NCI-H526 (cell line): Measurements from ENCODE around the gene ARHGEF16.

ENCODE experiments used
- DNase-seq, 2 experiments: peaks; one replicate each; lab custom pipeline; 2025; lab: John Stamatoyannopoulos, UW

ARHGEF16 gene

DNA sequence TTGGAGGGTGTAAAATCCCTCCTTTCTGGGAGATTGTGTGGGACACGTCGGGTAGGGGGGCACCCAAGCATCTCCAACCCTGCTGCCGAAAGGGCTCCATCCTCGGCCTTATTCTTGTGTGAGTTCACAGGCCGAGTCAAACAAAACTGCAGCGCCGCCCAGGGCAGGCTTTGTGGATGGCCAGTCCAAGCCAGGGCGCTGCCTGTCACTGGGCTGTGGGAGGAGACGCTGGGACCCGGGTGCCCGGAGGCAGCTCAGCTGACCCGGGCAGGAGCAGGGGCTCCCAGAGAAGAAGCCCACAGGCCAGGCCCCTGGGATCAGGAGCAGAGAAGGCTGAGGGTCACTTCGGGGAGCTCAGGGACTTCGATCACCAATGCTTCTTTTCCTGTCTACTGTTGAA lies 31.8 kb upstream of the ARHGEF16 start:
- DNase-seq: no peak

DNA sequence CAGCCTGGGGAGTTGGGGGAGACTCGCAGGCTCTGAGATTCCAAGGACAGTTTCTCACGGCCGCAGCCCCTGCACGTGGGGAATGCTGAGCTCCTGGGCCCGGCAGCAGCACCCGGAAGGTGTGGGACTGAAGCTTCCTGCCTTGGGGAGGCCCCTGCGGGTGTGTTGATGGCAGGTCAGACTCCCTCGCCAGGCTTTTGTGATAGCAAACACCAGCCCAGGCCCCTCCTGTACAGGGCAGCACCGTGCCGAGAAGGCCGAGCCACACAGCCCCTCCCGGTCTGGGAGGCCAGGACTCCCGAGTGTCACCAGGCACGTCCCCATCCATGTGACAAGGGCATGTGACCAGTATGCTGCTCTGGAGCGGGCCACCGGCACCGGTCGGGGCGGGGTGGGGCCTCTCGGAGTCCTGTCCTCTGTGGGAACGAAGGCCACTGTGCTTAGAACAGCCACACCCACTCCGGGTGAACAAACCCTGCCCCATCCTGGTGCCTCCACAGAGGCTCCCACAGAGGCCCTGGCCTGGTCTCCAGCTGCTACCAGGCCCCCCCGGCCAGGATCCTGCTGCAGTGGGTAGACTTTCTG lies 31.1 kb upstream of the ARHGEF16 start:
- no peak for DNase-seq

DNA sequence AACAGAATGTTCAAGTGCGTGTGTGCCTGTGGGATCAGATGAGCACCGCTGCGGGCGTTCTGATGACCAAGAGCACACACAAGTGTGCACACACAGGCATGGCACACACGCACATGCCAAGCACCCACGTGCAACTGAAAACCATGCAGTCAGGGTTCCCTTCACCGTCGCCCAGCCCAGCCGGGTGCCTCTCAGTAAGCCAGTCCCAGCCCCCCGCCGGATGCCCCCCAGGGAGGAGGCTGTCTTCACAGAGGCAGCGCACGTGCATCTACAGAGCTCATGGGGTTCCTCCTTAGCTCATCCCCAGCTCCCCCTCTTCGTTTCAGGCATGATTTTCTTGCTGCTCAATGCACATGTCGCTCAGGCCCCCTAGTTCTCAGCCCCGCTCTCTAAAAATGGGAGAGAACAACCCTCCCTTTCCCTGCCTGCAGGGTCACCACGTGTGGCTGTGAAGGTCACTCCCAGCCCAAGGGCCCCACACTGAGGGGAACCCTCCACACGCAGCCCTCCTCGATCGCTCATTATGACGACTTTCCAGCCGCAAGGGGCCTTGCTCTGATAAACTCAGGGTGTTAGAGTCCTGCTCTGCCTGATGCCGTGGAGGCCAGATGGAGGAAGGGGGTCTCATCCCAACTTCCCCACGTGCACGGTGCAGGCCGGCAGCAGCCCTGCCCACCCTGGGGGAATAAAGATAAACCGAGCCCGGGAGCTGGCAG lies 30.4 kb upstream of the ARHGEF16 start:
- no peak for DNase-seq

DNA sequence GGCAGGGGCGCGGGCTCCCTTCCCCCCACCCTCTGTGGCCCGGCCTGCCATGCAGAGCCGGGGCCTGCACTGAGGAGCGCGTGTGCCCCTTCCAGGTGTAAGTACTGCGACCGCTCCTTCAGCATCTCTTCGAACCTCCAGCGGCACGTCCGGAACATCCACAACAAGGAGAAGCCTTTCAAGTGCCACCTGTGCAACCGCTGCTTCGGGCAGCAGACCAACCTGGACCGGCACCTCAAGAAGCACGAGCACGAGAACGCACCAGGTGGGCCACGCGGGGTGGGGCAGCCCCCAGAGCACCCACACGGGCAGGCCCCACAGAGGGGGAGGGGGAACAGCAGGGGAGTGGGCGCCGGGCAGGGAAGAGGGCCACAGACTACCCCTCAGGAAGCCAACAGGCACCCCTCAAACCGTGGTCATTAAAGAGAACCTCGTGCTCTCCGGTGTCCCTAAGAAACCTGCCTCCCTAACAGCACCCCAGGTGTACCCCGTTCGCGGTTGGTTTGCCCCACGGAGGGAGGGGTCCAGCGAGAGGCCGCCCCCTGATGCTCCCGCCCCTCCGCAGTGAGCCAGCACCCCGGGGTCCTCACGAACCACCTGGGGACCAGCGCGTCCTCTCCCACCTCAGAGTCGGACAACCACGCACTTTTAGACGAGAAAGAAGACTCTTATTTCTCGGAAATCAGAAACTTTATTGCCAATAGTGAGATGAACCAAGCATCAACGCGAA lies 28.8 kb upstream of the ARHGEF16 start:
- DNase-seq: no peak

DNA sequence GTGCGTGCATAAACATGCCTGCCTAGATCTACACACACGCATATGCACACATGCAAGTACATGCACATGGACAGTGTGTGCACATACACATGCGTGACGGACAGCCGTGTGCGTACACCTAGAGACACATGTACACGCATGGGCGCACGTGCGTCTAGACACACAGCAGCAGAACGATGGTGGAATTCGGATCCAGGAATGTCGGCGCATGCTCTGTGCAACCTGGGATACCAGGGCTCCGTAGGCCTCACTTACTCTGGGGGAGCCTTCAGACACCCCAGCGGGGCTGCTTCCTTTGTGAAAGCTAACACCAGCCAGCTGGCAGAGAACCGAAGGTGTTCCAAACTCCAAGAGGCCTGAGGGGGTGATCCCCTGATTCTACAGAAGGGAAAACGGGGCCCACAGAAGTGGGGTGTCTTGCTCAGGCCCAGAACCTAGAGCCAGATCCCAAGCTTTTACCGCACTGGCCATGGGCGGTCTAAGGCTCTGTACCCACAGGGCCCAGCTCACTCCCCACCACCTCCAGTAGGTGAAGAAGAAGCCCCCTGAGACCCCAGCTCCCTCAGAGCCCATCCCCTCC lies 27.4 kb upstream of the ARHGEF16 start:
- no peak for DNase-seq

DNA sequence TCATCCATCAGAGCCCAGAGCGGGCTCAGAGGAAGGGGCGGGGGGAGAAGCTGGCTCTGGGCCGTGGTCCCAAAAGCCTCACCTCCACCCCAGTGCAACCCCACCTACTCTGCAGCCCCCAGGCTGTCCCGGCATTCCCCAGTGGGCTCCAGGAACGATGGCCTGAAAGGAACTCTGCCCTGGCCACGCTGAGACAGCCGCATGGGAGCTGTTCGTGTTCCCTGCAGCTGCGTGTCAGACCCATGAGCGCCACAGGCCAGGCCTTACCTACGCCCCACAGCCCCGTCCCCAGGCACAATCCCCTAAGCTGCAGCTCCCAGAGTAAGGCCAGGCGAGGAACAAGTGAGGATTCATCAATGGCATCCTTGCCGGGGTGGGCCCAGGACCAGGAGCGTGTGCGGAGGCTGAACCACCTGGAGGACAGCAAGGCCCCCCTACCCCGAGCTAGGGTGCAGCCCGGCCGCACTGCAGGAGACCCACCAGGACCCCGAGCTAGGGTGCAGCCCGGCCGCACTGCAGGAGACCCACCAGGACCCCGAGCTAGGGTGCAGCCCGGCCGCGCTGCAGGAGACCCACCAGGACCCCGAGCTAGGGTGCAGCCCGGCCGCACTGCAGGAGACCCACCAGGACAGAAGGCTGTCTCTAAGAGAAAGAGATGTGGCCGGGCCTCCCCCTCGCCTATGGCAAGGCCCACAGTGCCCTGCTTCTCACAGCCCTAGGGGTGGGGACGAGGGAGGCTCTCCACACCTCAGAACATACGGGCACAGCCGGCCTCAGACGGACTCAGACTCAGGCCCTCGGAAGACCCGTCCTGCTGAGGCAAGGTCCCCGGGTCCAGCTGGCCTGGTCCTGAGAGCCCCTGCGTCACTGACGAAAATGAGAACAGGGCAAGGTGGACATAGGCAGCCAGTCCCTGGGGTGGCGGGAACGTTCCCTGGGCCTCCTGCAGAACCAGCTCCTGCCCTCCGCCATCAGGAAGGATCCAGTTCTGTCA lies 26.5 kb upstream of the ARHGEF16 start:
- no peak for DNase-seq

DNA sequence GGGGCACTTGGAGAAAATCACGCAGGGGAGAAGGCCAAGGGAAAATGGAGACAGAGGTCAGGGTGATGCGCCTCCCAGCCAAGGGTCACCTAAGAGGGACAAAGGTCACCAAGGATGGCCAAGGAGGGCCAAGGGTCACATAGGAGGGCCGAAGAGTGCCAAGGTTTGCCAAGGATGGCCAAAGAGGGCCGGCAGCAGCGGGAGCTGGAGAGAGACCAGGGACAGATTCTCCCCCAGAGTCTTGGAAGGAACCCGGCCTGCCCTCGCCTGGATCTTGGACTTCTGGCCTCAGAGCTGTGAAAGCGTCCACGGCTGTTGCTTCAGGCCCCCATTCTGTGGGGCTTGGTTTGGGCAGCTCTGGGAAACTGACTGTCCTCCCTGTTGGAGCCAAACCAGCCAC lies 25.6 kb upstream of the ARHGEF16 start:
- DNase-seq: no peak

DNA sequence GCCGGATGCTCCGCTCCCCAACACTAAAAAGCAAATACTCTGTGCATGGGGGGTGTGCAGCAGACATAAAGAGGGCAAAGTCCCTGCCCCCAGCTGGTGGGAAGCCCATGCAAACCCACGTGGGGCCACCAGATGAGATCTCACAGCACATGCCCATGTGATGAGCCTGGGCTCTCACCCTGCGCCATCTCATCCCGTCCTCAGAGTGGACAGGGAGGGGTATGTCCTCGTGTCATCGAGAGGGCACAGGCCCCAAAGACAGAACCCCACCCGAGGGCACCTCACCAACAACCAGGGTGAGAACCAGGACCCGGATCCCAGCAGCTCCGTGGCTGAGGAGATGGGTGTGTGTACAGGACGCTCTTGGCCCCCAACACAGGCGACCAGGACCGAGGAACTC lies 25.1 kb upstream of the ARHGEF16 start:
- DNase-seq: no peak

DNA sequence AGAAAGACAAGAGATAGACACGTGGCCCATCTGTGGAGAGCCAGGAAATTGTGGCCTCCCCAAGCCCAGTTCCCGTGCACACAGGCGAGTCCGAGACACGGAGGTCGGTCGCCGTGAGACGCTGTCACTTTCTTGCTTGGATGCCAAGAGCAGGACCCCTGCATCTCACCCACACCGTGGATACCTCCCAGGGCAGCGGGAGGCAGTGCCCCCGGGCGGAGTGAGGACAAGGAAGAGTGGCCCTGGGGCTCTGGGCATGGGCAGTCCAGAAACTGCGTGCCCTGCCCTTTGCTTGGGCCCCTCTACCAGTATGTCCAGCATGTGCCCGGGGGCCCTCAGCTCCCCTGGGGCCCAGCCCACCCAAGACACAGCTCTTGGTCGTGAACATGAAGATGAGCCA lies 24.7 kb upstream of the ARHGEF16 start:
- DNase-seq: no peak

DNA sequence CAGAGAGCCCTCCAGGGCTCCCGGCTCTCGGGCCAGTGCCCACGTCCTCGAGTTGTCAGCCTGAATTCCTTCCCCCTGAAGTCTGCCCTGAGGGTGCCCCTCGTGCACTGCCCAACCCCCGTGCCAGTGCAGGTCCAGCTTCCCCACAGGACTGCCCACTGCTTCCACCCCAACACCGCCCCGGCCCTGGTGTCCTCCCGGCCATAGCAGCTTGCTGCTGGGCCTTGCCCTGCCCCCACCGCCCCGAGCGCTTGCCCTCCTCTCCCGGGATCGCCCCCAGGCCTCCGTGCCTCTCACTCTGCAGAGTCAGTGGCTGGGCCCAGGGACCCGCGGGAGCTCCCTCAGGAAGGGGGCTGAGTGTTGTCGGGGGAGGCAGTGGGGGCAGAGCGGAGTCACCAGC lies 24.1 kb upstream of the ARHGEF16 start:
- no peak for DNase-seq

DNA sequence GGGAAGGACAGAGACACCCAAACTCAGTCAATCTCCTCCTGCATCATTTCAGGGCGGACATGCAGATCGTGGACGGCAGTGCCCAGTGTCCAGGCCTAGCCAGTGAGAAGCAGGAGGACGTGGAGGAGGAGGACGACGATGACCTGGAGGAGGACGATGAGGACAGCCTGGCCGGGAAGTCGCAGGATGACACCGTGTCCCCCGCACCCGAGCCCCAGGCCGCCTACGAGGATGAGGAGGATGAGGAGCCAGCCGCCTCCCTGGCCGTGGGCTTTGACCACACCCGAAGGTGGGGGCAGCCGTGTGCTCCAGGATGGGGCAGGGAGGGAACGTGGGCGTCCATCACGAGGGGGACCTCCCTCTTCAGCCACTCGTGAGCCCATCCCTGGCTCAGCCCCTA lies 23.6 kb upstream of the ARHGEF16 start:
- no peak for DNase-seq

DNA sequence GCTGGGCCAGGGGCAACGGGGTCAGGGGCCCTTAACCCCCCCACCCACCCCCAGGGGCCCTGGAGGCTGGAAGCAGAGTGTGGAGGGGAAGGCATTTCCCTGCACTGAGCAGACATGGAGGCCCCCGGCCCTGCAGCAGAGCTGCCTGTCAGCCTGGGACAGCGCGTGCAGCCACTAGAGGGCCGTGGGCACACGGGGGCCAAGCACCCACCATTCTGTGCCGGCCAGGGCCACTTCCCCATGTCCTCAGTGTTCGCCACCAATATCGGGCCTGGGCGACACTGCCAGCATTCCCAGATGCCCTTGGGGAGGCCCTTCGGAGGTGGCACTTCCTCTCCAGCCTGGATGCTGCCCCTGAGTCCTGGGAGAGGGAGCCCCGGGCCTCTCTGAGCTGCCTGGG lies 23.2 kb upstream of the ARHGEF16 start:
- DNase-seq: peak in 1 of 2 experiments; percentile 34

DNA sequence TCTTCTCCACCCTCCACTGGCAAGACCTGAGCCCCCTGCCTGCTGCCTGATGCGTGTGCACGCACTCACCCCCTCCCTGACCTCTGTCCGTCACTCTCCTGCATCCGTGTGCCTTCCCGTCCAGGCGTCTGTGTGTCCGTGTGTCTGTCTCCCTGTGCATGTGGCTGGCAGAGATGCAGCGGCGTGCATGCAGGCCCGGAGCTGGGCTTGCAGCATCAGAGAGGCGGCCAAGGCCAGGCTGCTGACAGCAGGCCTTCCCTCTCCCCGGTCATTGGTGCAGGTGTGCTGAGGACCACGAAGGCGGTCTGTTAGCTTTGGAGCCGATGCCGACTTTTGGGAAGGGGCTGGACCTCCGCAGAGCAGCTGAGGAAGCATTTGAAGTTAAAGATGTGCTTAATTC lies 22.8 kb upstream of the ARHGEF16 start:
- DNase-seq: no peak

DNA sequence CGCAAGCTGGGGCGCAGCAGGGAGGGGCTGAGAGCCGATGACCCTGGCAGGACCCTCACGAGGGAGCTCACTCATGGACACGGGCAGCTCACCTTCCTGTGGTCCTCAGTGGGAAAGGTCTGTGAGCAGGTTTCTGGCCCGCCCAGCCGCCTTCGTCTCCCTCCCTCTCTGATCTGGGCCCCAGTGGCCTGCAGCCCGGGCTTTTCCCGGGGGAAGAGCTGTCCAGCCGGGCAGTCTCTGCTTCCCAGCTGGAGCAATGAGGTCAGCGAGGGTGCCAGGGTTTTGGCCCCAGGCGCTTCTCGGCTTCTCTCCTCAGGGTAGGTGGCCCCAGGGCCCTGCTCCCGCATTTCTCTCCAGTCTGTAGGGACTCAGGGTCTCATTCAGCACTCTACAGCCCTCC lies 22.2 kb upstream of the ARHGEF16 start:
- DNase-seq: no peak

DNA sequence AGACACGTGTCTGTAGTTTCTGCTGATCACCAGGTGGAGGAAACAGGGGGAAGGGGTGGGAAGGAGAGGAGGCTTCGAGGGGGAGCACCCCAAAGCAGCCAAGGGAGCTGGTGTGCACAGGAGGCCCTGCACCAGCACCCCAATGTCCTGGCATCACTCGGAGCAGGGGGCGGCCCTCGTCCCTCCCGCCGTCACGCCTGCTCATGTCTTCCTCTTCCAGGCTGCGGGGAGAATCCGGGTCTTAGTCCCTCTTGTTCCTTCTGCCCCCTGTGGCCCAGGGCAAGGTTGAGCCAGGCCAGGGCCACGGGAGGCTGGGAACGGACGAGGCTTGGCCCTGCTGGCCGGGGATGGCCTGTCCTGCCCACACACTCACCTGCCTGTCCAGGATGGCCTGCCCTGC lies 21.4 kb upstream of the ARHGEF16 start:
- no peak for DNase-seq

DNA sequence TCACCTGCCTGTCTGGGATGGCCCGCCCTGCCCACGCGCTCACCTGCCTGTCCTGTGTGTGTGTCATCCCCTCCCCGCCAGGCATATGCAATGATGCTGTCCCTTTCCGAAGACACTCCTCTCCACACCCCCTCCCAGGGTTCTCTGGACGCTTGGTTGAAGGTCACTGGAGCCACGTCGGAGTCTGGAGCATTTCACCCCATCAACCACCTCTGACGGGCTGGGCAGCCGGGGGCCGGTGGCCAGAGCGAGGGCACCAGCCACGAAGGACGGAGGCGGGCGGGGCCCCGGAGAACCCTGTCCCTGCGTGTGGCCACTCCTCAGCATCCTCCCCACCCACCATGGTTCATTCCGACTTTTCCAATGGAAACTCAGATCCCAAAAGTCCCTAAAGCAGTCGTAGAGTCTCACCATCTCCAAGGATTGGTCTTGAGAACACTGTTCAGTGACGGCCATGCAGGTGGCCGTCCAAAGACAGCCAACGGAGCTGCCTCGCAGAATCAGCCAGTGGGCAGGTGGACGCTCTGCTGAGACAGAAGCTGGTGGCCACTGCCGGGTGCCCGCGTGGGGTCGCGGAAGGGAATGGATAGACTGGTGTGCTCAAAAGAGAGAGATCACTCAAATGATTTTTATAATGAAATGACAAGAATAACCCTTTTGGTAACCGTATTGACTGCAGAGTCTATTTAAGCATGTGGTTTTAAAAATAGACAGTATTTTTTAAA lies 20.7 kb upstream of the ARHGEF16 start:
- DNase-seq: no peak

DNA sequence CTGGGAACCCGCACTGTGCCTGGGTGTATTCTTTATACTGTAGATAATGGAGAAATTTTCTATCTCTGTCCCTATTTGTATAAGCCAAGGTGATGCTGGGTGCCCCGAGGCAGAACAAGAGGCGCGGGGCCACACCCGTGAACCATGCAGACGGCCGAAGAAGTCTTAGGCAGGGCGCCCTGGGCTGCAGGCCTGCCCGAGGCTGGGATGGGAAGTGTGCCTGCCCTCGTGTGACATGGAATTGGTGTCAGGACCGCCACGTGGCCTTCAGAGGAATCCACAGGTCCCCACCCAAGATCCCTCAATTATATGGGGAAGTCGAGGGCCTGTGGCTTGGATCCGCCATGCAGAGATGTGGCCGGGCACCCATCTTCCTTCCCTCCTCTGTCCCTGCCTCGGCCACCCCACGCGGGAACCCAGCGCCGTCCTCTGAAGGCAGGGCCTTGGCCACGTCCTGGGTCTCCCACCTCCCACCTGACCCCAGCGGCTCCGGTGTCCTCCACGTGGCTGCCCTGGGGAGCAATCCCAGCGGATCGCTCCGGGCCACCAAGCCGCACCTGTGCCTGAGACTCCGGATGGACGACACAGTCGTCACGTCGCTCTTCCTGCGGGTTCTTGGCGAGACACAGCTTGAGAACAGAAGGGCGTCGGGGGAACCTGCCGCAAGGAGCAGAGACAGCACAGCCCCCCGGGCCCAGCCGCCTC lies 19.9 kb upstream of the ARHGEF16 start:
- no peak for DNase-seq

DNA sequence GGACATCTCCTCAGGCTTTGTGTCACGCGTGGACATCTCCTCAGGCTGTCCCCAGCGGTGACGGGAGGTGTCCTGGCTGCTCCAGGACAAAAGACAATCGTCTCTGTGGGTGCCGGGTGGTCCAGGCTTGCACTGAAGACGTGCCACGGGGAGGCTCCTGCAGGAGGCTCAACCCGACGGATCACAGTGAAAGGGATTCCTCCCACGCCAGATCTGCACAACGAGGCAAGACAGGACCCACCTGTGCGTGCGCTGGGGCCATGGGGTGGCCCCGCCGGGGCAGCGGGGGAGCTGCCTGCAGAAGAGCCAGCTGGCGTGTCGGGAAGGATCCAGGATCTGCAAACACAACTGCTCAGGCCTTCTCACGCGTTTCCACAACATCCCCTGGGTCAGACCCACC lies 18.8 kb upstream of the ARHGEF16 start:
- no peak for DNase-seq

DNA sequence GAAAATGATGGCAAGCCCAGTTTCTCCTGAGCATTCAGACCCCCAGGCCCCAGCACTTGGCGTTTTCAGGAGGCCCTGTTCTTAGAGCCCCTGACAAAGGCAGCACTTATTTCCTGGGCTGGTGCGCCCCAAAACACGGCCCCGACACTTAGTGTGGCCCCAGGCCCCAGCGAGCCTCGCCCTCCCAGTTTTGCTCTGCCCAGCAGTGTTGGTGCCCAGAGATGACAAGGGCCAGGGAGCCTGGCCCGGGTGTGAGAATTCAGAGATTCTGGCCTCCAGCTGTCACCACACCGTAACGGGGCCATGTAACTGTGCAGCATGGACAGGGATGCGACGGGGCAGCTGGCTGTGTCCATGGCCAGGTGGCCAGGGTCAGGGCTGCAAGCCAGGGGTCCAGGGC lies 18.0 kb upstream of the ARHGEF16 start:
- no peak for DNase-seq

DNA sequence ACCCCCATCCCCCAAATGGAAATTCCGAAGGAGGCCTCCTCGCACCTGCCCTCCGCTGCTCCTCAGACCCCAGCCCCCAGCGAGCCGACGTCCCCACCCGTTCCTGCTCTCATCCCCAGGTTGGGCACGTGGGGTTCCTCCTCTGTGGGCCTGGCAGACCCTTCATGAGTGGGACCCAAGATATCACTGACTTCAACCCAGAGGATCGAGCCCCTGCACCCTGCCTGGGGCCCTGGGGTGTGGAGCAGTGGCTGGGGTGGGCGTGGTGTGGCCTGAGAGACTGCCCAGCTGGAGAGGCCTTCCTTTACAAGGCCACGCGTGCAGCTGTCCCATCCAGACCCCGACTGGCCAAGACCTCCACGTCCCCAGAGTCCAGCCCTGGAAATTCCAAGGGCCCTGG lies 17.6 kb upstream of the ARHGEF16 start:
- no peak for DNase-seq
